HepG2 (cell line): ENCODE results near the gene HES2. TPM values are rescaled to one million over a fixed set of nuclear protein-coding genes. Genes with fewer than 3 reads are reported as not detected.

Experiments used
- ATAC-seq: fragments of 200-7000 bp; cut with Tn5 transposase; 3 replicates; pipeline ENCODE4 v1.9.1; 2020; ENCODE audit warnings: mild to moderate bottlenecking, moderate library complexity
- BruUV-seq: library from RNA; stranded (reverse); fragments of 400-500 nt; replicated peaks from 2 replicates; lab custom pipeline; 2021; lab: Mats Ljungman, UMichigan
- CTCF ChIA-PET: fragments of 300-600 bp; formaldehyde crosslinking; extraction: SDS; loops from one replicate; lab custom pipeline; 2021; ENCODE audit warnings: low total read pairs, inconsistent platforms, low intra/inter-chr PET ratio; lab: Yijun Ruan, JAX
- POLR2A ChIA-PET: fragments of 350-600 bp; sonication (Branson Sonifier 250); formaldehyde crosslinking; loops from one replicate; lab custom pipeline; 2020; ENCODE audit warnings: antibody characterized with exemption, inconsistent platforms; lab: Yijun Ruan, JAX
- DNase-seq: peaks from one replicate; pipeline ENCODE4 v3.0.0-alpha.2; 2015; ENCODE audit warnings: low spot score
- FAIRE-seq: peaks from 3 replicates; lab custom pipeline; 2011; peaks lifted over from hg19 to GRCh38; lab: Jason Lieb, UNC
- H2AFZ ChIP-seq: one replicate; pipeline ENCODE4 v1.6.1; 2011; ENCODE audit warnings: low read length, inconsistent platforms
- H3K27ac ChIP-seq: fragments of 300-600 bp; 3 replicates; pipeline ENCODE4 v1.8.0; 2011; ENCODE audit warnings: mixed run types, mild to moderate bottlenecking, mixed read lengths, low read length, inconsistent platforms; ENCODE audit not compliant: insufficient read depth; ENCODE audit errors: extremely low read length
- H3K27me3 ChIP-seq, 2 experiments: fragments of 200-600 bp in 1 of 2; 2 replicates in 1 of 2; 3 replicates in 1 of 2; pipeline versions ENCODE4 v1.6.0 to v1.8.0; 2011; ENCODE audit warnings: low read length in 2 of 2, mild to moderate bottlenecking in 2 of 2, moderate library complexity in 2 of 2, inconsistent platforms in 1 of 2; ENCODE audit not compliant: insufficient read depth in 2 of 2, control insufficient read depth in 1 of 2
- H3K36me3 ChIP-seq, 2 experiments: fragments of 200-600 bp in 1 of 2; replicated peaks in 1 of 2; 2 replicates in 1 of 2; 3 replicates in 1 of 2; pipeline versions ENCODE4 v1.5.1 to v1.8.0; 2011; ENCODE audit warnings: low read length in 2 of 2, inconsistent platforms in 1 of 2; ENCODE audit not compliant: insufficient read depth in 2 of 2, control insufficient read depth in 1 of 2
- H3K4me1 ChIP-seq: 2 replicates; pipeline ENCODE4 v1.5.1; 2012; ENCODE audit warnings: low read length, inconsistent platforms; ENCODE audit not compliant: insufficient read depth
- H3K4me2 ChIP-seq: 2 replicates; pipeline ENCODE4 v1.6.0; 2011; ENCODE audit warnings: low read depth, low read length, inconsistent platforms
- H3K4me3 ChIP-seq, 3 experiments: fragments of 200-600 bp in 1 of 3; sonication (generic), shearing (Covaris generic) in 1 of 3; replicated peaks in 1 of 3; 2 replicates each; pipeline ENCODE4 v1.5.1; 2011 to 2016; ENCODE audit warnings: low read length in 3 of 3, inconsistent platforms in 2 of 3, low read depth in 2 of 3, mild to moderate bottlenecking in 2 of 3, control low read depth in 1 of 3, mixed read lengths in 1 of 3; ENCODE audit not compliant: insufficient read depth in 1 of 3
- H3K79me2 ChIP-seq: one replicate; pipeline ENCODE4 v1.6.1; 2011; ENCODE audit warnings: low read length, inconsistent platforms; ENCODE audit not compliant: insufficient read depth
- H3K9ac ChIP-seq: 2 replicates; pipeline ENCODE4 v1.6.0; 2011; ENCODE audit warnings: mild to moderate bottlenecking, low read depth, low read length, inconsistent platforms; ENCODE audit not compliant: insufficient read depth
- H3K9me3 ChIP-seq: 2 replicates; pipeline ENCODE4 v1.5.1; 2012; ENCODE audit warnings: mild to moderate bottlenecking, low read length
- H4K20me1 ChIP-seq: 2 replicates; pipeline ENCODE4 v1.6.0; 2011; ENCODE audit warnings: inconsistent platforms, mild to moderate bottlenecking, low read length, moderate library complexity; ENCODE audit not compliant: insufficient read depth
- CREB1 ChIP-seq, 2 experiments: fragments of 450-650 bp in 1 of 2; IDR thresholded peaks; 2 replicates each; pipeline ENCODE4 v1.6.1; 2016 to 2017; ENCODE audit warnings: control low read depth in 1 of 2, mild to moderate bottlenecking in 1 of 2, missing compliant biosample characterization in 1 of 2, missing genetic modification characterization in 1 of 2
- HMGA1 ChIP-seq: sonication (generic); formaldehyde crosslinking; conservative IDR thresholded peaks from 2 replicates; pipeline ENCODE4 v1.4.0; 2020; ENCODE audit warnings: missing genetic modification reagents
- PRDM4 ChIP-seq: sonication (generic); formaldehyde crosslinking; IDR thresholded peaks from 2 replicates; pipeline ENCODE4 v1.9.0; 2021; ENCODE audit warnings: missing genetic modification reagents, borderline replicate concordance
- PTBP1 ChIP-seq: fragments of 200-400 bp; formaldehyde crosslinking; IDR thresholded peaks from 2 replicates; pipeline ENCODE4 v1.6.1; 2018; ENCODE audit warnings: low read length, low read depth; ENCODE audit not compliant: poor library complexity, severe bottlenecking
- SETDB1 ChIP-seq: sonication (generic); formaldehyde crosslinking; IDR thresholded peaks from 2 replicates; pipeline ENCODE4 v1.5.1; 2020; ENCODE audit warnings: missing genetic modification reagents, mild to moderate bottlenecking, borderline replicate concordance
- SMAD3 ChIP-seq: sonication (generic); formaldehyde crosslinking; IDR thresholded peaks from 2 replicates; pipeline ENCODE4 v1.4.0; 2020; ENCODE audit warnings: missing genetic modification reagents
- TBX2 ChIP-seq: sonication (generic); formaldehyde crosslinking; IDR thresholded peaks from 2 replicates; pipeline ENCODE4 v1.5.0; 2020; ENCODE audit warnings: missing genetic modification reagents, mild to moderate bottlenecking, borderline replicate concordance
- TFAP4 ChIP-seq: sonication (generic); IDR thresholded peaks from 2 replicates; pipeline ENCODE4 v1.6.1; 2016; ENCODE audit warnings: low read depth, borderline replicate concordance
- ZFAT ChIP-seq: sonication (generic); formaldehyde crosslinking; conservative IDR thresholded peaks from 2 replicates; pipeline ENCODE4 v1.8.1; 2023; ENCODE audit warnings: missing genetic modification reagents, inconsistent platforms
- ZFY ChIP-seq: sonication (generic); formaldehyde crosslinking; IDR thresholded peaks from 2 replicates; pipeline ENCODE4 v1.4.0; 2020; ENCODE audit warnings: missing genetic modification reagents
- ZNF274 ChIP-seq: sonication (generic); formaldehyde crosslinking; IDR thresholded peaks from 2 replicates; pipeline ENCODE4 v1.5.1; 2020; ENCODE audit warnings: mild to moderate bottlenecking, missing genetic modification reagents
- ZNF275 ChIP-seq: sonication (generic); formaldehyde crosslinking; IDR thresholded peaks from 2 replicates; pipeline ENCODE4 v1.8.0; 2022; ENCODE audit warnings: missing genetic modification reagents, mild to moderate bottlenecking, inconsistent platforms, borderline replicate concordance
- ZNF460 ChIP-seq: sonication (generic); formaldehyde crosslinking; IDR thresholded peaks from 2 replicates; pipeline ENCODE4 v1.5.1; 2020; ENCODE audit warnings: missing genetic modification reagents, mild to moderate bottlenecking, borderline replicate concordance
- ZNF510 ChIP-seq: sonication (generic); formaldehyde crosslinking; IDR thresholded peaks from 2 replicates; pipeline ENCODE4 v1.4.0; 2020; ENCODE audit warnings: low read depth, mild to moderate bottlenecking, missing genetic modification reagents
- WGBS: methylation state at CpG from one replicate; pipeline ENCODE4 v1.1.6; 2017; ENCODE audit warnings: low lambda C conversion rate; 5-methylcytosine and 5-hydroxymethylcytosine counted together
- in situ Hi-C: cut with HindIII; loops from 2 replicates; pipeline ENCODE4 v1.10.0; 2017; ENCODE audit warnings: low pct_unique_long_range_greater_than_20kb; ENCODE audit not compliant: extremely low pct_ligation_motif_present
- intact Hi-C: fragments of 100-400 bp; cut with micrococcal nuclease; formaldehyde crosslinking; loops from one replicate; pipeline ENCODE4 v1.10.0; 2022; ENCODE audit not compliant: unreplicated experiment
- polyA plus RNA-seq, 8 experiments: library from polyadenylated mRNA; depleted of rRNA in 3 of 8; stranded (reverse) in 7 of 8; unstranded in 1 of 8; fragments of >200 nt; fragmentation: Illumina TruSeq in 4 of 8; extraction: Trizol in 4 of 8; gene quantifications; 2 replicates each; pipeline versions ENCODE4 v1.2.1 to v1.2.3, GENCODE V29; 2011 to 2016; ENCODE audit warnings: low read depth in 4 of 8, missing spikeins in 1 of 8, mixed read lengths in 1 of 8; ENCODE audit not compliant: insufficient read depth in 1 of 8
- total RNA-seq, 5 experiments: library from RNA; depleted of rRNA; stranded (reverse); fragments of >200 nt; fragmentation: Illumina TruSeq; extraction: Trizol; gene quantifications; 2 replicates each; pipeline ENCODE4 v1.2.3, GENCODE V29; 2016; ENCODE audit warnings: low read depth in 1 of 5
- TF ChIP-seq, protein P1 (sequence below): IDR thresholded peaks from 2 replicates; pipeline ENCODE4 v1.6.1; 2016; ENCODE audit warnings: low read depth

HES2 gene
- total and polyA plus RNA-seq, 2 of the 13 experiments (the other 11 are each of a cell fraction or from before 2014, with no cell fraction given): 0.11 to 0.17 TPM

DNA sequence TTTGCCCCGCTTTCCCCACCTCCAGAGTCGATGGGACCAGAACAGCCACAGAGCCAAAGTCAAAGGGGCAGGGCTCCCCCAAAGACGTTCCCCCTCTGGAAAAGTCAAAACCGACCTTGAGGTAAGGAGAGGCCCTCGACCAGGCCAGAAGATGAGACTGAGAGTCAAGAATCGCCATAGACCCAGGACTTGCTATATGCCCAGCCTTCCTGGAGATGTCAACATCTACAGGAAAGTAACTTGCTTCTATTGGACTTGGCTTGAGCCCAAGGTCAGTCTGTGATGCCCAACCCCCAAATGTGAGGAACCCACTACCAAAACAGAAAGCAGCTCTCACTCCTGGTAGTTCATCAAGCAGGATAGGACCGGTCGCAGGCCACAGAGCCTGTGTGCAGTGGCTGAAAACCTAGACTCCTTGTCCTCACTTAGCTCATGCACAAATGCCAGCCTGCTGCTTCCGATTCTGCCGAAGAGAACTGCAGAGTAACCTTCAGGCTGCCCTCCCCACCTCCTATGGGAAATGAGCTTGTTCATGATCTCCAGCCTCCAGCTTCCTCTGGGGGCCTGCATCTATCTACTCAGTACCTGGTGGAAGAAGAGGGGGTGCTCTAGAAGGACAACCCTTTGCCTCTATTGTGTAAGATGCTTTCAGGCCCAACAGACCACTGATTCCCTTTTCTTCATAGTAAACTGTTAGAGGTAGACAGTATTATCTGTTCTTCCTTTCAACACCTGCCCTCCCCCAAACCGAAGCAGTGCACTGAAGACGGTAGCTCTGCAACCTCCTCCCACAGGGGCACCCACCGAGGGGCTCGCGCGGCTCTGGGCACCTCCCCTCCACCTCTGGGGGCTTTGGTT, 27.5 kb downstream of the HES2 start (continued):
- TF ChIP-seq SMAD3 (CRISPR knock-in tag) (no peak), ZNF460 (CRISPR knock-in tag) (no peak), TFAP4 (no peak), ZNF275 (no peak), TBX2 (peak; percentile 19; the same call in 1 of the 2 replicates), ZNF274 (CRISPR knock-in tag) (0 out of 2 replicates have a peak, but pooled peaks have one; percentile 23), HMGA1 (CRISPR knock-in tag) (no peak)
- TF ChIP-seq, all 625 proteins: peak for 22

GRCh38 chr1:6389971-6390370, 29.7 kb downstream of the HES2 start:
- BruUV-seq: no TSS peak
- no peaks in the 10 kb centered on the region for H3K27me3 ChIP-seq
- 97% methylated on average over 9 of the region's 9 CpGs for WGBS
- H3K9ac ChIP-seq: no peak overlapping the region
- peaks cover 27% of the 10 kb centered on the region for H3K79me2 ChIP-seq
- no peaks in the 10 kb centered on the region for H3K36me3 ChIP-seq
- peaks cover 4% of the 10 kb centered on the region; the same call in 1 of the 2 replicates for H4K20me1 ChIP-seq
- FAIRE-seq (no peak), DNase-seq (no peak), ATAC-seq (no peak)
- no peak overlapping the region for H3K4me2 ChIP-seq
- peaks cover 26% of the 10 kb centered on the region for H3K4me1 ChIP-seq
- intact Hi-C loops (loop anchor here (5.0 kb wide), 2 partner anchors 33 to 143 kb away; no protein-coding TSS in a partner anchor), in situ Hi-C loops (no loop called here)
- ChIA-PET CTCF (no interaction called here), POLR2A (no interaction called here)
- no peak overlapping the region for H2AFZ ChIP-seq
- no peak overlapping the region for H3K27ac ChIP-seq
- no peaks in the 10 kb centered on the region for H3K9me3 ChIP-seq
- no peak overlapping the region for H3K4me3 ChIP-seq
- TF ChIP-seq SETDB1 (CRISPR knock-in tag): no peak
- no peak for TF ChIP-seq ZNF510
- no peak for TF ChIP-seq PTBP1
- no peak for TF ChIP-seq CREB1 (IDR thresholded peaks at IDR 0.05)
- TF ChIP-seq CREB1 (CRISPR knock-in tag; IDR thresholded peaks at IDR 0.05): no peak
- TF ChIP-seq, protein P1, sequence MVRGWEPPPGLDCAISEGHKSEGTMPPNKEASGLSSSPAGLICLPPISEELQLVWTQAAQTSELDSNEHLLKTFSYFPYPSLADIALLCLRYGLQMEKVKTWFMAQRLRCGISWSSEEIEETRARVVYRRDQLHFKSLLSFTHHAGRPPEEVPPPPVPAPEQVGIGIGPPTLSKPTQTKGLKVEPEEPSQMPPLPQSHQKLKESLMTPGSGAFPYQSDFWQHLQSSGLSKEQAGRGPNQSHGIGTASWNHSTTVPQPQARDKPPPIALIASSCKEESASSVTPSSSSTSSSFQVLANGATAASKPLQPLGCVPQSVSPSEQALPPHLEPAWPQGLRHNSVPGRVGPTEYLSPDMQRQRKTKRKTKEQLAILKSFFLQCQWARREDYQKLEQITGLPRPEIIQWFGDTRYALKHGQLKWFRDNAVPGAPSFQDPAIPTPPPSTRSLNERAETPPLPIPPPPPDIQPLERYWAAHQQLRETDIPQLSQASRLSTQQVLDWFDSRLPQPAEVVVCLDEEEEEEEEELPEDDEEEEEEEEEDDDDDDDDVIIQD (CRISPR knock-in tag): no peak
- no peak for TF ChIP-seq ZFY (CRISPR knock-in tag)
- no peak for TF ChIP-seq PRDM4 (CRISPR knock-in tag)
- no peak for TF ChIP-seq ZFAT (CRISPR knock-in tag)
